Measurements from ENCODE around the gene MYRIP.
"Not testable (repeated sequence)": the region's sequence is repeated elsewhere in the genome, so short reads cannot be mapped to it uniquely, and the experiment has no call there.

The MYRIP gene

DNA sequence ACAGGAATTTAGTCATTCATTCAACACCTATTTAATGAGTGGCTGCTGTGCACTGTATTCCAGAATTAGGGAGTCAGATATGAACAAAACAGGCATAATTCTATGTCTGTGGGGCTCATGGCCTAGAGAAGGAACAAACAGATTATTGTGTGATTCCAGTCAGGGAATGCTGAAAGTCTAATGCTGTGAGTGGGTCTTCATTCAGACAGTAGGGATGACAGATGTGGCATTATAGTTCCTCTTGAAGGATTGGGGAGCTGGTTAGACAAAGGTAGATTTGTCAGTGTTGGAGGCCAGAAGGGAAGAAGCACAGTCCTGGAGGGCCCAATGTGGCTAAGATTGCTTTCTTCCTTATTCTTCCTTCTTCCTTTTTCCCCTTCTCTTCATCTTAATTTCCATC, 273.7 kb downstream of the MYRIP start:
- DNase-seq (ENCODE audit: low spot score), result no peak

DNA sequence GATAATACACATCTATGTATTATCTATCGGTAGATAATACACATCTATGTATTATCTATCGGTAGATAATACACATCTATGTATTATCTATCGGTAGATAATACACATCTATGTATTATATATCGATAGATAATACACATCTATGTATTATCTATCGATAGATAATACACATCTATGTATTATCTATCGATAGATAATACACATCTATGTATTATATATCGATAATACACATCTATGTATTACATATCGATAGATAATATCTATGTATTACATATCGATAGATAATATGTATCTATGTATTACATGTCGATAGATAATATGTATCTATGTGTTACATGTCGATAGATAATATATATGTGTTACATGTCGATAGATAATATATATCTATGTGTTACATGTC, 275.0 kb downstream of the MYRIP start:
- not testable (repeated sequence) for DNase-seq (ENCODE audit: low spot score)

DNA sequence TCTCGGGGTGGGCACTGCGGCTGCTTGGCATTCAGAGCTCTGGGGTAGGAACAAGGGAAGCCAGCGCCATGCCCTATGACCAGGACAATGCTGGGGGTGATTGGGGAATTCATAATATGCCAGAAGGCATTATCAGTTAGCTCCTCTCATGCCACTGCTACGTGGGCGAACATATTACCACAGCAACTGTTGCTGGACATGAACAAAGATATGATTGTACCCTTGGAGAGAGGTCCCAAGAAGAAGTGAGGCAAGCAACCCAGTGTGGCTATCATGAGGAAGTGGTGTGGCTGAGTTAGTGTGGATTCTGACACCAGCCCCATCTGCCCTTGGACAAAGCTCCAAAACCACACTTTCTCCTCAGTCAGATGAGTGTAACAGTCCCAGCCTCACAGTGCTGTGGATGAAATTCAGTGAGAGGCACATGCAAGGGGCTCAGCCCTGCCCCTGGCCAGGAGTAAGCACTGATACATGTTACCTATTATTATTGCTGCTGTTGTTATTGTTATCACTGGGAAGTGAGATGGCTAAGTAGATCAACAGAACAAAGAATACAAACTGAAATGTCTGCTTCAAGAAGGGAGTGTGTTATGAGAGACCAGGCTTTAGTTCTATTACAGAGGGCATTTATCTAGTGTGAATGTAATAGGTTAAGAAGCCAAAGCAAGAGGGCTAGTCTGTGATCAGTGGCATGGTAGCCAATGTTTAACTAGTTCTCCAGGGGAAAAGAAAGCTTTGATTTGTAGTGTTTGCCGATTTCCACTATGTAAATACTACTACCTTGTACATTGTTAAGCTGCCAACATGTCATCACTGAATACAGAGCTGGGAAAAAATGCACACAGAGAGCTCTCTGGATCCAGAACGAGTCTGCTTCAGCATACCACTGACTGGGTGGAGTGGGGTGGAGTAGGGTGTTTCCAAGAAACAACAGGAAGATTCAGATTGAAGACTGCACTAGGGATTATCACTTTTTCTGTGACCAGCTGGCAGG, 277.8 kb downstream of the MYRIP start:
- no peak for DNase-seq (ENCODE audit: low spot score)

DNA sequence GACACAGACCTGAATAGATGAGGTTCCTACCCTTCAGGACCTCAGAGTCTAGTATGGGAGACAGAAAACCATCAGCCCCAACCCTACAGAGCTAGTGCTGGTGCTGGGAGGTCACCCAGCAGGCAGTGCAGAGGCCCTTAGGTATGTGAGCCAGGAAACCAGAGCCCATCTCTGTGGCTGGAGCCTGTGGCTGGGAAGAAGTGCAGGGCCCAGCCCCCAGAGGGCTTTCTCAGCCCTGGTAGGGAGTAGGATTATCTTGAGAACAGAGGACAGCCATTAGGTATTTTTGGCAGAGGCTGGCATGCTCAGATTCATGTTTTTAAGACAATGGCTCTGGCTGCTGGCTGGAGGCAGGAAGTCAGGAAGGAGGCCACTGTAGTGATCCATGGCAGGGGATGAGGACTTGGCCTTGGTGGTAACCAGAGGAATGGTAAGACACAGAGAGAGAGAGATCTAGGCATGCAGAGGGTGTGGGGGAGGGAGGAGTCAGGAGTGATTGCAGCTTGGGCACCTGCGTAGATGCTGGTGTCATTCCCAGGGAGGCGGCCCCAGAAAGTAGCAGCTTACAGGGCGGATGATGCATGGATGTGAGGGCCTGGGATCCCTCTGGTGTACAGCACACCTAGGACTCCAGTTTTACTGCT, 279.2 kb downstream of the MYRIP start:
- no peak for DNase-seq (ENCODE audit: low spot score)

DNA sequence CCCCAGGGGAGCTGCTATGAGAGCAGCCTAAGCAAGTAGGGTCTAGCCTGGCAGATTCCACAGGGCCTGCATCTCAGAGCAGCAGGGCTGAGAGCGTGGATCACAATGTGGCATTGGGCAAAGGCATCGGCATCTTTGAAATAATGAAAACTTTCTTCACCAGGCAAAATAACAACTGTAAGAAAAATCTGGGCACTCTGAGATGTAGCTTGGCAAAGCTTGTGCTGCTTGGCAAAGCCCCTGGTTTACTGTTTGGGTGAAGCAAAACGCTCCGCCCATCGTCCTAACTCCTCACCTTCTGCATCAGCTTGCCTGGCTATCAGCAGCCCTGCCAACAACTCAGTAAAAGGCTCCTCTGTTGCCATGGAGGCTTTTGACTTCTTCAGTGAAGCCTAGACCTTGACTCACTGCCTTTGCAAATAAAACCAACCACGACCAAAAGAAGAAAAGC, 287.3 kb downstream of the MYRIP start:
- DNase-seq (ENCODE audit: low spot score), result no peak

DNA sequence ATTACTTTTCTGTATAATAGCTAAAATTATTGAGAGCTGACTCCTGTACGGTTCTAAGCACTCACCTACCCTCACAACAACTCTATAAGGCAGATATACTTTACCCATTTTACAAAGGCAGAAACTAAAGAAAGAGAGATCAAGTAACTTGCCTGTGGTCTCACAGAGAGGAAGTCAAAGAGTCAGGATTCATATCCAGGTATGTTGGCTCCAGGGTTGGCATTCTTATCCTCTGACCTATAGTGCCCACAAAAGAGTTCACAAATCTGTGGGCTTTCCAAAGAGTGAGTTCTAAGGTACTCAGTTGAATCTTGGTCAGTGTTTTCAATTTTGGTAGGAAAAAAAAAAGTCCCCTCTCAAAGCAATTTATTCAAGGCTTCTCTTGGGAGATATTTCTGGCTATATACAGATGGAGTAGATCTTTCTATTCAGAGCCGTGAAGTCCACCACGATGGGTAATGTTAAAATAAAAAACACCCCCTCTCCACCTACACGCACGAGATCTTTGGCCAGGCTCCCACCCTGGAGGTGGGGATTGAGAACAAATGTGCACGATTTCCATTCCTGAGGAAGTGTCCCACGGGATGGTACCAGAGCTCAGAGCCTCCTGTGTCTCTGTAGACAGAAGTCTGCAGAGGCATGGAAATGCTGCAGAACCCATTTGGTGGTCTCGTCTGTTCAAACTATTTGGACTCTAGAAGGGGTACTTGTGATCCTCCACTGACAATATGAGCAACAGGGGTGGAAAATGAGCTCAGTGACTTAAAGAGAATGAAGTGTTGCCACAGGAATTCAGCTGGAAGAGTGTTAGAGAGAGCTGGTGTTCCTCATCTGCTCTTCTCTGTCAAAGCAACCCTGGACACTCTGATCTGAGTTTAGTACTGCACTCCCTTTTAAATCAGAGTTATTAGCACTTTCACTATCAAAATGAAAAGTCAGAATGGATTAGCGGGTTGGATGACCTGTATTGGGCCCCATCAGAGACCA, 288.0 kb downstream of the MYRIP start:
- DNase-seq (ENCODE audit: low spot score), result no peak

DNA sequence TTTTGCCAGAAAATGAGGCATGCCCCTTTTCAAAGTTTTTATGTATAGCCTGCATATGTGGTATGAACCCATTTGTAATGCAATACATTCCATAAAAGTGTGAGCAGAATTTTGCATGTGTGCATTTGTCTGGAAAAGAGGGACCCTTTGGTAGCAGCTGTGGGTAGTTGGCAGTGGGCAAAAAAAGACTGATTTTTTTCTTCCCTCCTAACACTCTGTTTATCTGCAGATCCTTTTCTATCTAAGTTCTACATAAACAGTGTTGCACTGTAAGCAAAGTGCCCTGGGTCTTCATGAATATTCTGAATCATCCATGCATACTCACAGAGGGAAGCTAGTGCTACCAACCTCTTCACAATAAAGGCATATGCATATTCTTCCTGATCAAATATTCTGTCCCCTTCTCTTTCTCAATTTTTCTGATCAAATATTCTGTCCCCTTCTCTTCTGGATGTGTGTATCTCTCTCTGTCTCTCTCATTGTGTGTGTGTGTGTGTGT, 288.9 kb downstream of the MYRIP start:
- no peak for DNase-seq (ENCODE audit: low spot score)

DNA sequence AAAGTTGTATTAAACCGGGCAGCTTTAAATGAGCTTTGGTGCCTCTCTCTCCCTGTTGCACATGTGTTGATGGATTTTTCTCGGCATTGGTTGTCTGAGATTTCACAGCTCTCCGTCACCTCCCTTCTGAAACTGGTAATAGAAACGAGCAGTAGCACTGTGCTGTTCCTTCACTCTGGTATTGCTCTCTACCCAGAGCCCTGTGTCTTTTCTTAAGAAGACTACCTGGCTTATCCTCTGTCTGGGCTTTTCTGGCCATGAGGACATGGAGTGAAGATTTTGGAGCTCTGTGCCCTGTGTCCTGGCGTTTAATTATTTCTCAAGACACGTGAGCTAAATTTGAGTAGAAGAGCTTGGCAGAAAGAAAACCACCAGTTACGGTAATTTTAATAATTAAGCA, 290.5 kb downstream of the MYRIP start:
- DNase-seq (ENCODE audit: low spot score), result no peak

DNA sequence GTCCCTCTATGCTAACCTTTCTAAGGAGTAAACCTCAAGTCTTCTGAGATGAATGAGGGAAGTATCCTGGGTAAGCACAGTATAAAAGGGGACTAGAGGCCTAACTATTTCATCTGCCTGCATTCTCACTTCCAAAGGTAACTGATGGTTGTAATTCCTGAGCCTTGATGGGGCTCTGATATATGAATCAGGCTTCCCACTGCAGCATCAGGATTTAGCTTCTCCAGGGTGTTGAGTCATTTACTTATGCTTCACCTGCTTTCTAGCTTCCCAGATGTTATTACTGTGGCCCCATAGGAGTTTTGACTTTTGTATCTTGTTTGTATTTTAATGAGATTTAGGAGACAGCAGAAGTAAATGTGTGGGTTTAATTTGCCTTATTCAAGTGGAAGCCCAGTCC, 292.8 kb downstream of the MYRIP start:
- DNase-seq (ENCODE audit: low spot score), result no peak

DNA sequence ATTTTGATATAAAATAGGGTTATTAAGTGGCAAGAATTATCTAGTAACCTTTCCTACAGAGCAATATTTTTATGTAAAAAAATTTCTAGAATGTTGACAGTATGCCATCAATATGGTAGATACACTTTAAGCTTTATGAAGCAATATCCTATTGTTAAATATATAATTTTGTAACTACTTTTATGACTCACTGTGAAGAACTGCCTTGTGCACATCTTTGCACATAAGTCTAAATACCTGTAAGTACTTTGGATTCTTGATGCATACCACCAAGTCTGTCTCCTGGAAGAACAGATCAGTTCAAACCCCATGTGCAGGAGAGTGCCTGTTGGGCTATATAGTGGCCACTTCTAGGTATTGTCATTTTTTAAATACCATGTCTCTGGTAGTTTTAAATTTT, 294.4 kb downstream of the MYRIP start:
- DNase-seq (ENCODE audit: low spot score), result no peak

DNA sequence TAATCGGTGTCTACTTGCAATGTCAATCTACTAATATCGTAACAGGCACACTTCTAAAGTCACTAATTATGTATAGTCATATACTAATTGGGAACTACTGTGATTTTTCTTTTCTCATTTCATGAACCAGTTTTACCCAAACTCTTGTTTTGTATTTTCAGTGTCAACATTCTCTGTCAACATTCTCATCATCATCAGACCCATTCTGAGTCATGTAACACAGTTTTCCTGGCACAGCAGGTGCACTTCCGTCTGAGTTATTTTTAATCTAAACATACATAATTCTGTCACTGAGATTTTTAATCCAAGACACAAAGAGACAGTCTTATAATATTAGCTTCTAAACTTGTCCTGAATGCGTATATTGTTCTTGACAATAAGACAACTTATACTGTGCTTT, 295.0 kb downstream of the MYRIP start:
- DNase-seq (ENCODE audit: low spot score), result no peak

DNA sequence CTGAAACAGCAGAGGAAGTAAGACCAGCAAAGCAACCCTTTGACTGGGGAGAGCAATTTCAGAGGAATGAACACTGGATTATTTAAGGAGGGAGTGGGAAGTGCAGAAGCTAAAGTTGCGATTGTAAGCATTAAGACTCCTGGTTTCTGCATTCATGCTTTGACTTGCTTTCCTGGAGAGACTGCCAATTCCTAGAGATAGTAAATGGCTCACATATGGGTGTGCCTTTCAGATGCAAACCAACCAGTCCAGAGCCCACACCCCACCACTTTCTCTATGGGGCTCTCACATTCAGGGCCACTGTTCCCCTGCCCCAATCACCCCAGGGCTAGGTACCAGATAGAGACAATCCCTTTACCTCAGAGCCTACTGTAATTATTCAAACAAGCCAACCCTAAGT, 299.2 kb downstream of the MYRIP start:
- DNase-seq (ENCODE audit: low spot score), result no peak

DNA sequence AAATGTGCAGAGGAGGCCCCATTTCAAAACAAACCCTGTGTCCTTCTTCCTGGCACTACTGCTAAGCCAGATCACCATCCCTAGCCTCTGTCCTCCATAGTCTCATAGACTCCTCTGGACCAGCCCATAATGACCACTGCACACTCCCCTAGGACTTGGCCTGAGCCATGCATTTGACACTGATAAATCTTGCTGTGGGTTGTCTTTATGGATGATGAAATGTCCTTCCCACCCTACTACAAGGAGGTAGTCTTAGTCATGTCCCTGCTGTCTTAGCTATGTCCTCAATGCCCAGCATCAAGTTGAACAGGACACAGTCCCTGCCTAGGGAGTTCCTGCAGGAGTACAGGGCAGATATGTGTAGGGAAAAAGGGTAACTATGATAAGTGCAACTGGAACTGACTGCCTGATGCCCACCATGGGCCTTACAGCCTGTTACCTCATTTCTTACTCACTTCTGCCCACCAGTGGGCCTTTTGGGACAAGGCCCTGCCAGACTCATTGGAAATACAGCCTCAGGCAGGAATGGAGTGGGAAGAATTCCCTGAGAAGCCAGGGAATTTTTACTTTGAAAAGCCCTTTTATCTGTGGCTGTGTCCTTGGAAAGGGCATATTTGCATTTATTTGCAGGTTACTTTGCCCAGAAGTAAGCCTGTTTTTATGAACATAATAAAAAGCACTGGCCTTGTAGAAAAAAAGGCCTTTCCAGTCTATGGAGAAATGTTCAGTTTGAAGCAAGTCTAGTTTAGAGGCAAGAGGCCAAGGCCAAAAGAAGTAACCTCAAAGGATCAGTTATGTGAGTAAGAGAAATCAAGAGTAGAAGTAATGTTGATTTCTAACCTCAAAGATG, 300.5 kb downstream of the MYRIP start:
- DNase-seq (ENCODE audit: low spot score), result no peak

DNA sequence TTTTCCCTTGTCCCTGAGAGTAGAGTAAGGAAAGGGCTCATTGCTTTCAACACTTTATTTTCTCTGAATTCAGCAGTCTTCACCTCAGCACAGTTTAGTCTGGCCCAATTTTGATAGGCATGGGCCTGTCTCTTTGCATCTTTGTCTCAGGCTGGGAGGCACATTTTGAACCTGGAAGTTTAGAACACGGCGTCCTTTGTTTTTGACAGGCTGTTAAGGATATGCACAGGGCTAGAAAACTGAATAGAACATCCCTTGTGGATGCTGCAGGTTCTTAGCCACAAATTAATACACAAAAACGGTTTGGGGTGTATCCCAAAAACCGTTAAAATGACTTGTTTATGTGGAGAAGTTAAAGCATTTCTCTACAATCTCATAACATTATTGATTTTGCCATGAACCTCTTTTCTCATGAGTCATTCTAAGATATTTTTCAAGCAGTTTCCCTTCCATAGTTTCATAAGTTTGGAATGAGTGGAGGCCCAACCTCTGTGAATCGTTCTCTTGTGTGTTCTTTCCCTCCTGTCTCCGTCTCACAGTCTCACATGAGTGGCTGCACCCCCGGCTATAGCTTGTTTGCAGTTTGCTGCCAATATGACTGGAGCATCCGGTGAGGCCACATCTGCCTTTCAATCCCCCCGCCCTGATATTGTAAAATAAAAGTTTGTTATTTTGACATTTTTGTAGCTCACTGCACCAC, 307.2 kb downstream of the MYRIP start:
- no peak for DNase-seq (ENCODE audit: low spot score)

DNA sequence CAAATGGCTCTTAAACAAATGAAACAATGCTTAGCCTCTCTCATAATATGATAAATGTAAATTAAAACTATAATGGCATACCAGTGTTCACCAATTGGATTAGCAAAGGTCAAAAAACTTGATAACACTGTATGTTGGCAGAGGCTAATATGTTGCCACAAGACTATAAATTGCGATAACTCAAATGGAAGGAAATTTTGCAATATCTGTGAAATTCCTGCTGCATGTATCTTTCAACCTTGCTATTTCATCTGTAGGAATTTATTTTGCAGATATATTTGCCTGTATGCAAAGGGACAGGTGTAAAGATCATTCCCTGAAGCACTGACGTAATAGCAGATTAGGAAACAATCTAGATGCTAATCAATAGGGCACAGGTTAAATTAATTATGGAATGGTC, 308.7 kb downstream of the MYRIP start:
- no peak for DNase-seq (ENCODE audit: low spot score)

DNA sequence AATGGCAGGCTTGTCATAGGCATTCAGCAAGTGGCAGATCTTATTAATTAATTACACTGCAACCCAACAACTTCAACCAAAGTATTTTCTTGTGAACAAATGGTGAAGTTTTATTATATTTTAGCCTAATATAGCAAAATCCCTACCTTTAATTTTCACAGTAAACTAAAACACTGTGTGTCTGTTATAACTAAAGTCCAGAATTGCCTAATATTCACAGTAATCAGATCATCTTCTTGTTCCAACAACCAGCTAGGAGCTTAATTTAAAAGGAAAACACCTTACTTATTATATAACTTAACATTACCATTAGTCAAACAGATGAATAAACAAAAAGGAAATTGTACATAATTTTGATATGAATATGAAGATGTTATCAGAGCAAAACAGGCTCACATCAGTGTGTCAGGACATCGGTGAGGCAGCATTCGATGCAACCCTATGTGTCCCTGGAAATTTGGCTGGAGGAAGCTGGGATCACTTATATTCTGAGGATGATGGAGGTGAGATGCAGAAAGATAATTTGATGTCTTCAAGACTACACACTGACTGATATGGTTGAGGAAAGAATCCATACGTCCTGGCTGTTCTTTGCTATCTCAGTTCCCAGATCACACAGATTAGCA, 310.8 kb downstream of the MYRIP start:
- DNase-seq (ENCODE audit: low spot score), result no peak

DNA sequence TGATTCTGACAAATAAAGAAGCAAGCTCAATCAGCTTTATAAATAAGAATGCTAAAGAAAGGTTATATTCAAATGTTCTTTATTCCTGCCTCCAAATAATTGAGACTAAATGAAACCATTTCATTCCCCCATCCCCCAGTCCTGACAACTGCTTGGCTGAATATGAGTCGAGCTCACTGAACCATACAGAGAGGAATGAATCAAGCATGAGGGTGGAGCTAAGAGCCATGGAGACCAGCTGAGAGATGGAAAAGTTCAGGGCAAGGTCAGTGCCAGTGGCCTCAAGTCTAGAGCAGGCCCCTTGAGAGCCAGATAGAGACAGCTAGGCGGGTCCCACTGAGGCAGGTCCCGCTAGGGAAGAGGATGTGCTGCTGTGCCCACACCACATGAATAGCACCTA, 311.4 kb downstream of the MYRIP start:
- no peak for DNase-seq (ENCODE audit: low spot score)

DNA sequence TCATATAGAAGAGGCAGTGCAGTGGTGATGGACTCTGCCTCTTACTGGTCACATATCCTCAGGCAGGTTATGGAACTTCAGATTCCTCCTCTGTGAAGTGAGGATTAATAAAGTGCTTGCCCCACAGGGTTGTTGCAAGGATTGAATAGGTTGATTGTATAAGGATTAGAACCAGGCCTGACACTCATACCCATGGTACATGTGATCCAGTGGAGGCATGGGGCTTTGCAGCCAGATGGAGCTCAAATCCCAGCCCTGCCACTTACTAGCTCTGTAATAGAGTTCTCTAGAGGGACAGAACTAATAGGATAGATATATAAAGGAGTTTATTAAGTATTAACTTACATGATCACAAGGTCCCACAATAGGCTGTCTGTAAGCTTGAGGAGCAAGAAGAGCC, 315.5 kb downstream of the MYRIP start:
- no peak for DNase-seq (ENCODE audit: low spot score)

DNA sequence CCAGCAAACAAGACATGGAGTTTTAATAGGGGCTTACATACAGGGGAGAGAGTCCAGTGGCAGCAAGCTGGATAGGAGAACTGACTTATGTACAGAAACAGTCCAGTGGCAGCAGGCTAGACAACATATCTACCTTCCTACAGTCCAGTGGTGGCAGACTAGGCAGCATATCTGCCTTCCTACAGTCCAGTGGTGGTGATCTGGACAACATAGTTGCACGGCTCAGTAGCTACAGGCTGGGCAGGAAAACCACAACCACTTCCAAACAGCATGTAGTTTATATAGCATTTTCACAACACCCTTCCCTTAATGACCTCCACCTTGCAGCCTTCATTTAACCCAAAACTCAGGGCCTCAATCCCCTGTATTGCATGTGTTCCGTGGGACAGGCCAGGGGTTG, 318.8 kb downstream of the MYRIP start:
- no peak for DNase-seq (ENCODE audit: low spot score)

DNA sequence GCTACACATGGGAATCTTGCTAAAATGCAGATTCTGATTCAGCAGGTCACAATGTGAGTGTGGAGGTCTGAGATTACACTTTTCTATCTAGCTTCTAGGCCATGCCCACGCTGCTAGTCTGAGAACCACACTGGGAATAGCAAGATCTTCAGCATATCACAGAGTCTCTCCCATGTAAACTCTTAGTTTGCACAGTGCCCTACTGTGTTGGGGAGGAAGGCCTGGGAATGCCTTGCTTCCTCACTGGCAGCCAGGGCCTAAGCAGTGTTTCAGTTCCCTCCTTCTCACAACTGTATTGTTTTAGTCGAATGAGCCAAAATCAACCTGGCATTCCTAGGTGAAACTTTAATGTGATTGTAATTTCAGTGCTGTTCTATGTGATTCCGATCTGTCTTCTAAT, 320.1 kb downstream of the MYRIP start:
- no peak for DNase-seq (ENCODE audit: low spot score)
